OCI-LY1 (cell line): ENCODE data around the gene DPP4.

Experiments used
- H2AFZ ChIP-seq: fragments of 200-600 bp; sonication (generic), shearing (Covaris generic); 2 replicates; pipeline ENCODE4 v1.6.0; 2014; ENCODE audit warnings: antibody characterized with exemption, mild to moderate bottlenecking, low read length
- H3F3A ChIP-seq: fragments of 200-600 bp; sonication (generic), shearing (Covaris generic); 2 replicates; pipeline ENCODE4 v1.6.0; 2014; ENCODE audit warnings: mild to moderate bottlenecking, antibody characterized with exemption, low read length, moderate library complexity; ENCODE audit not compliant: insufficient read depth
- H3K27ac ChIP-seq: fragments of 200-600 bp; sonication (generic); 2 replicates; pipeline ENCODE4 v1.5.1; 2014; ENCODE audit warnings: low read length, mixed run types, mild to moderate bottlenecking, low read depth; ENCODE audit not compliant: poor library complexity, severe bottlenecking
- H3K27me3 ChIP-seq: fragments of 200-600 bp; sonication (generic); 2 replicates; pipeline ENCODE4 v1.6.0; 2014; ENCODE audit warnings: antibody characterized with exemption, mild to moderate bottlenecking, low read length, moderate library complexity; ENCODE audit not compliant: insufficient read depth
- H3K36me3 ChIP-seq: fragments of 200-600 bp; sonication (generic); 2 replicates; pipeline ENCODE4 v1.6.1; 2014; ENCODE audit warnings: mild to moderate bottlenecking, antibody characterized with exemption, low read length, moderate library complexity, mixed read lengths; ENCODE audit not compliant: insufficient read depth
- H3K4me1 ChIP-seq: fragments of 200-600 bp; sonication (generic); 2 replicates; pipeline ENCODE4 v1.5.1; 2014; ENCODE audit warnings: mild to moderate bottlenecking, low read length, moderate library complexity; ENCODE audit not compliant: insufficient read depth, severe bottlenecking
- H3K4me2 ChIP-seq: fragments of 200-600 bp; sonication (generic), shearing (Covaris generic); 2 replicates; pipeline ENCODE4 v1.6.1; 2014; ENCODE audit warnings: low read length
- H3K4me3 ChIP-seq: fragments of 200-600 bp; sonication (generic); 2 replicates; pipeline ENCODE4 v1.5.1; 2014; ENCODE audit warnings: low read length, low read depth, mild to moderate bottlenecking, mixed read lengths; ENCODE audit not compliant: poor library complexity, severe bottlenecking
- H3K79me2 ChIP-seq: fragments of 200-600 bp; shearing (Covaris generic); 2 replicates; pipeline ENCODE4 v1.6.1; 2016; ENCODE audit warnings: mixed run types, low read length, mixed read lengths; ENCODE audit not compliant: insufficient read depth
- H3K9ac ChIP-seq: fragments of 200-600 bp; sonication (generic), shearing (Covaris generic); 2 replicates; pipeline ENCODE4 v1.6.1; 2014; ENCODE audit warnings: mild to moderate bottlenecking, low read length, mixed read lengths
- H3K9me2 ChIP-seq: fragments of 200-600 bp; sonication (generic), shearing (Covaris generic); 2 replicates; pipeline ENCODE4 v1.6.1; 2014; ENCODE audit warnings: low read depth, mild to moderate bottlenecking, low read length, mixed read lengths
- H3K9me3 ChIP-seq: fragments of 200-600 bp; shearing (Covaris generic); 2 replicates; pipeline ENCODE4 v1.6.1; 2014; ENCODE audit warnings: low read length, mixed read lengths
- H4K20me1 ChIP-seq: fragments of 200-600 bp; sonication (generic), shearing (Covaris generic); 2 replicates; pipeline ENCODE4 v1.6.0; 2016; ENCODE audit warnings: mild to moderate bottlenecking, low read length; ENCODE audit not compliant: insufficient read depth
- CTCF ChIP-seq: fragments of 200-600 bp; sonication (generic), shearing (Covaris generic); IDR thresholded peaks from 2 replicates; pipeline ENCODE4 v1.5.1; 2017; ENCODE audit warnings: mild to moderate bottlenecking, antibody characterized with exemption, low read length, moderate library complexity, mixed read lengths
- EZH2 ChIP-seq: fragments of 200-600 bp; sonication (generic), shearing (Covaris generic); IDR thresholded peaks from 2 replicates; pipeline ENCODE4 v1.8.0; 2017; ENCODE audit warnings: borderline replicate concordance, mixed run types, mild to moderate bottlenecking, antibody characterized with exemption, low read length, moderate library complexity, mixed read lengths

DPP4 gene

GRCh38 chr2:162016080-162016479 is 57.9 kb downstream of the DPP4 start:
- Histone ChIP-seq H3K4me2 (no peak overlapping the region), H3K27ac (no peak overlapping the region), H3K9me2 (no peaks in the 10 kb centered on the region), H3K4me1 (no peaks in the 10 kb centered on the region), H3K9ac (no peak overlapping the region), H2AFZ (no peak overlapping the region), H3K4me3 (no peak overlapping the region), H3K36me3 (no peaks in the 10 kb centered on the region), H3F3A (no peaks in the 10 kb centered on the region), H3K9me3 (no peaks in the 10 kb centered on the region), H3K27me3 (no peaks in the 10 kb centered on the region; the same call in 1 of the 2 replicates), H3K79me2 (no peaks in the 10 kb centered on the region), H4K20me1 (no peaks in the 10 kb centered on the region)
- TF ChIP-seq EZH2 (no peak), CTCF (no peak)

- Histone ChIP-seq H3K4me3 (no peak overlapping the region), H3K9ac (no peak overlapping the region), H3K4me1 (no peaks in the 10 kb centered on the region)
These were observed 59.3 kb downstream of the DPP4 start for GRCh38 chr2:162014751-162015150.

DNA sequence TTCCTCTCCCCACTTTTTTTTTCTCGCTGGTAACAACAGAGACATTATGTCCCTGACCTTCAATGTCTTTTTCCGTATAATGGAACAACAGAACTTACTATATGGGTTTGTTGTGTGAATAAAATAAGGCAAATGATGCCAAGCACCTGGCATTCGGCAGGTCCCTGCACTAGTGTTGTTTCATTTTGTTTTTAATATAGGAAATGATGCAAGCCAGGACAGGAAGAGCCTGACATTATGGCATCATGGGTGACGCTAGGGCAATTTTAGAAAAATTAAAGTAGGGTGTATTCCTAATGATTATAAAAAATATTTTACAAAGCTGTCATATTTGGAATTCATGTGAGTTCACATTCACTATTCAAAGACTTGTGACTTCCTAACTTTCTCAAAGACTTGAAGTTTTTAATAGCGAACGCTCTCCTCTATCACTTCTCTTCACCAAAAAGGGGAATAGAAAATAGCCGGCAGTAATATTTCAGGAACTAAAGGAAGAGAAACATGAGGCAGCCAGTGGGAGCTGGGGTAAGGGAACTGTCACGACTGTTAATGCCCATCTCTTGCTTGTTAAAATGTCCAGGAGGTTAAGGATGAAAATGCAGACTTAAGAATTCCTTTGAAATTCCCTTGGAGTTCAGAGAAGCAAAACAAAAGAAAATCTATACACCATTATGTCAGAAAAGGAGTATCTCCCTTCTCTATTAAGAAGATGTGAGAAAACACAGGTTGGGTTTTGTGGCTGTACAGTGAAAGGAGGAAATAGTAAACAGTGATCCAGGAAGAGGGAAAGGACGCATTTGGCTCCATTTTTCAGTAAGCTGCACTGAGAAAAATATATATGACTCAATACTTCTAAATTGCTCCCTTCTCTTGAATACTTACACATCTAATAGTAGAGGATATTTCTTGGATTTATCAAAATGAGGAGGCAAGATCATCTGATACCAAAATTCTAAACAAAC is 60.2 kb downstream of the DPP4 start:
- TF ChIP-seq EZH2 (no peak), CTCF (no peak)
- Histone ChIP-seq H3K9me2 (no peaks in the 10 kb centered on the region), H3K4me2 (no peak overlapping the region), H3K9me3 (no peaks in the 10 kb centered on the region), H4K20me1 (no peaks in the 10 kb centered on the region), H3F3A (no peaks in the 10 kb centered on the region), H3K79me2 (no peaks in the 10 kb centered on the region), H3K36me3 (no peaks in the 10 kb centered on the region), H3K27ac (no peak overlapping the region), H3K27me3 (no peaks in the 10 kb centered on the region; the same call in 1 of the 2 replicates), H3K9ac (no peak overlapping the region), H3K4me1 (no peaks in the 10 kb centered on the region), H2AFZ (no peak overlapping the region), H3K4me3 (no peak overlapping the region)

More at GRCh38 chr2:162014751-162015150, 59.3 kb downstream of the DPP4 start:
- Histone ChIP-seq H3K9me2 (no peaks in the 10 kb centered on the region), H3K27ac (no peak overlapping the region), H2AFZ (no peak overlapping the region), H3K36me3 (no peaks in the 10 kb centered on the region), H3K79me2 (no peaks in the 10 kb centered on the region), H3F3A (no peaks in the 10 kb centered on the region), H4K20me1 (no peaks in the 10 kb centered on the region), H3K9me3 (no peaks in the 10 kb centered on the region), H3K4me2 (no peak overlapping the region), H3K27me3 (no peaks in the 10 kb centered on the region; the same call in 1 of the 2 replicates)
- no peak for TF ChIP-seq CTCF
- TF ChIP-seq EZH2: no peak
